ENCODE measurements around the gene EPHB1. TPM values are rescaled to one million over a fixed set of nuclear protein-coding genes. Genes with fewer than 3 reads are reported as not detected.
"Not testable (repeated sequence)": the region's sequence is repeated elsewhere in the genome, so short reads cannot be mapped to it uniquely, and the experiment has no call there.

EPHB1 gene
- total RNA-seq, 2 experiments from 2014 or later, result 0.39 to 0.91 TPM

DNA sequence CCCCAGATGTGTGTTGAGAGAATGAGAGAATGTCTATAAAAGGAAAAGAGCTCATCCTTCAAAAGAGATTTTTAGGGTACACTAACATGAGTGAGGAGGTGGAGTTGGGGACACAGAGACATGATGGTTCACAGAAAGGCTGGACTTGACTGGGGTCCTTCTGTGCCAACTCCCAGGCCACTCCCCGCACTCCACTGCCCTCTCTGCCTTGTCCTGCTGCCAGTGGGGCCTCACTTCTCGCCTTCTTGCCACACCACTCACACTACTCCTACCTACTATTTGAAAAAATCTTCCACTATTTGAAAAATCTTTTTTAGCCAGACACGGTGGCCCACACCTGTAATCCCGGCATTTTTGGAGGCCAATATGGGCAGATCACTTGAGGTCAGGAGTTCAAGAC is 298.1 kb downstream of the EPHB1 start:
- DNase-seq, result no peak
- POLR2A ChIA-PET, result no interaction called here
- H3K4me1 Mint-ChIP-seq, result no peaks in the 10 kb centered on the region
- no peak overlapping the region for H3K27ac Mint-ChIP-seq
- no peaks in the 10 kb centered on the region for H3K36me3 Mint-ChIP-seq
- H3K9me3 Mint-ChIP-seq, result no peaks in the 10 kb centered on the region
- H3K4me3 Mint-ChIP-seq, result no peak overlapping the region
- ATAC-seq (ENCODE audit: low read depth), result no peak
- no peaks in the 10 kb centered on the region for H3K27me3 Mint-ChIP-seq

DNA sequence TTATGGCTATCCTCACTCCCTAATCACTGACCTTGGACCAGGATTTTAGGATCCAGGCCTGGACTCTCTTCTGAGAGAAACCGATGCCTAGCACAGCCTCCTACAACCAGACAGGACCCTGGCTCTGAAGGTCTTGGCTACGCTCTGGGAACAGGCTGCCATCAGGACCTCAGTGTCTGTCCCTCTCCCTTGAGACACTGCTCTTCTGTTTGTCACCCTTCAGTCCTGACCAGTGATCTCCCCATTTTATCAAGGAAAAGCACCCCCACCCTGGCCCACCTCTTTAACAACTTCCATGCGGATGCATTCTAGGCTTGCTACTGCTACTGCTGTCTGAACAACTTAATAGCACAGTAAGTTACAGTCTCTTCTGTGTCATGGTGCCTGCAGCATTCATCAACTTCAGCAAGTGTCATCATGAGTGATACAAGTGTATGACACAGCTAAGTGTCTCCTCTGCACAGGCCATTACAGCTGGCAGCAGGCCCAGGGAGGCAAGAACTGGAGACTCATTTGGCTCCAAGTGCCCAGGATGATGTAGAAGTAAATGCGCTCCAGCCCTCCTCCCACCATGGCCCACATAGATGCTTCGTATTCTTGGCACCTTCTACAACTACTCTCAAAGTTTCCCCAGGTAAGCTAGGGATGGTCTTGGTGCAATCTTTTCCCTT is 302.4 kb downstream of the EPHB1 start:
- H3K9me3 Mint-ChIP-seq, result no peaks in the 10 kb centered on the region
- H3K4me3 Mint-ChIP-seq, result no peak overlapping the region
- no peaks in the 10 kb centered on the region for H3K4me1 Mint-ChIP-seq
- H3K27ac Mint-ChIP-seq, result no peak overlapping the region
- no peak for DNase-seq
- H3K36me3 Mint-ChIP-seq, result no peaks in the 10 kb centered on the region
- peaks cover 2% of the 10 kb centered on the region for H3K27me3 Mint-ChIP-seq
- no peak for ATAC-seq (ENCODE audit: low read depth)
- POLR2A ChIA-PET, result no interaction called here

DNA sequence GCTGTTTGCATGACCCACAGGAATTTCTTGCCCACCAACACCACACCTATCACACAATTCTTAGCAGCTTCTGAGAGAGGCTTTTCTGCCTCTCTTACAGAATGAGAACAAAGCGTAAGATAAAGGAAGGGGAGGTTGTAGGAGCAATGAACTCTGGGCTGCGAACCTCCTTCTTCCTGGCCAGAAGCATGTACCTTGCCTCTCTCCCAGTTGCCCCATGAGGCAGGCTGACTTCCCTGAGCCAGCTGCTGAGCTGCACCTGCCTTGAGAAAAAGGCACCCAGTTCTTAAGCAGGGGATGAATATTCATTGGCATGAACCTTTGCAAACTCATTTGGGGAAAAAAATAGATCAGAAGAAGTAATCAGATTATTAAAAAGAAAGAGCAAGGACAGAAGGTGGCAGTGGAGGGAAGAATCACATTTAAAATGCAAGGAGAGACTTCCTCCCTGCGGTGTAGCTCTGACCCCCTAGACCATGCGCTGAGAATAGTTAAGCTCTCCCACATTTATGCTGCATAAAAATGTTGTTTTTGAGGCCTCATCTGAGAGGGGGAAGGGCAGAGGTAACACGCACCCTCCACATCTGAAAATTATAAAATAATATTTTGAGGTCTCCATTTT is 304.8 kb downstream of the EPHB1 start:
- Mint-ChIP-seq H3K27ac (no peak overlapping the region), H3K4me1 (no peaks in the 10 kb centered on the region), H3K36me3 (no peaks in the 10 kb centered on the region), H3K4me3 (no peak overlapping the region), H3K9me3 (no peaks in the 10 kb centered on the region), H3K27me3 (peaks cover 2% of the 10 kb centered on the region)
- POLR2A ChIA-PET, result no interaction called here
- no peak for ATAC-seq (ENCODE audit: low read depth)
- DNase-seq, result no peak

DNA sequence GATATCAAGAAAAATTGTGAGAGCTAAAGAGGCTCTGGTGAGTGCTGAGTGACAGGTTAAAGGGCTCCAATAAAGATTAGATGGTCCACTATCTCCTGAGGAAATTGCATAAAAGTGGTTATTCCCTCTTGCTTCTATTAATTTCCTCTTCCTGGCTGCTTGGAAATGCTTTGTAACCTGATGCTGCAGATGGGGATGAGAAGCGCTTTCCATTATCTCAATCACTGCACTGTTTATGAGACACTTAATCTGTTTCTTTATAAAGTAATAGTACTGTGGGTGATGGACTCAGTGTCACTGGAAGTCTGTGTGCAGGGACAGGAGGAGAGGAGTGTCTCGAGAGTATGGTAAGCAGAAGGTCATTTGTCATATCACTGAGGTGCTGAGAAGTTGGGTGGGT is 305.3 kb downstream of the EPHB1 start:
- Mint-ChIP-seq H3K27ac (no peak overlapping the region), H3K9me3 (no peaks in the 10 kb centered on the region), H3K4me3 (no peak overlapping the region), H3K27me3 (peaks cover 2% of the 10 kb centered on the region), H3K36me3 (no peaks in the 10 kb centered on the region), H3K4me1 (no peaks in the 10 kb centered on the region)
- ATAC-seq (ENCODE audit: low read depth), result no peak
- no peak for DNase-seq
- POLR2A ChIA-PET, result no interaction called here

DNA sequence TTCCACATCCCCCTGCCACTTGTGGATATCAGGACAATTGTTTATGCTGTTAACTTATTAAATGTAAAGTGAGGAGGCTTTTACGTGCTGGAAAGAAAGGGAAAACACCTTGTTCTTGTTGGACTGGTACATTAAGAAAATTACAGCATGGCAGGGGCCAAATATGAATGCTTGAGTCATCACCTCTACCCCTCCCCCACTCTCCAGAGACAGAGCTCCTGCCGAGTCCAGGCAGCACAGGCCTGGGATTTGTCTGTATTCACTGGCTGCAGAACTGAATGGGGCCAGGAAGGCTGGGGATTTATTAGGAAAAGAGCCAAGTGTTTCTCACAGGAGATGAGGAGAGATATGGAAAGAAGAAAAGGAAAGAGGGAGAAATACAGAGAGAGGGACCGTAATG is 308.9 kb downstream of the EPHB1 start:
- H3K27me3 Mint-ChIP-seq, result peaks cover 2% of the 10 kb centered on the region
- no peaks in the 10 kb centered on the region for H3K4me1 Mint-ChIP-seq
- ATAC-seq (ENCODE audit: low read depth), result no peak
- no peaks in the 10 kb centered on the region for H3K9me3 Mint-ChIP-seq
- no peaks in the 10 kb centered on the region for H3K36me3 Mint-ChIP-seq
- POLR2A ChIA-PET, result no interaction called here
- no peak for DNase-seq
- no peak overlapping the region for H3K4me3 Mint-ChIP-seq
- H3K27ac Mint-ChIP-seq, result no peak overlapping the region

DNA sequence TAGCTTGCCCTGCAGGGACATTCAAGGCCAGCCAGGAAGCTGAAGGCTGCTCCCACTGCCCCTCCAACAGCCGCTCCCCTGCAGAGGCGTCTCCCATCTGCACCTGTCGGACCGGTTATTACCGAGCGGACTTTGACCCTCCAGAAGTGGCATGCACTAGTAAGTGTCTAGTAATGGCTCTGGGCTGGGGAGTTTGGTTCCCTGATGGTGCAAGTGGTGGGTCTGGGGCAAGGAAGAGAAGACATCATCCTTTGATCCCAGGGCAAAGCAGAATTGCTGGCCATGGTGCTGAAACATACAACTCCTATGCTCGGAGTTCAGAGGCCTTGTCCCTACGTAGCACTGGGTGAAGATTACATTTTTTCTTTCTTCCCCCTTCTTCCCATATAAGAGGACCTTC is 311.4 kb downstream of the EPHB1 start:
- Mint-ChIP-seq H3K27me3 (no peaks in the 10 kb centered on the region), H3K4me1 (no peaks in the 10 kb centered on the region), H3K27ac (no peak overlapping the region), H3K4me3 (no peak overlapping the region), H3K9me3 (no peaks in the 10 kb centered on the region), H3K36me3 (no peaks in the 10 kb centered on the region)
- DNase-seq (no peak), ATAC-seq (ENCODE audit: low read depth) (no peak)
- POLR2A ChIA-PET, result no interaction called here

DNA sequence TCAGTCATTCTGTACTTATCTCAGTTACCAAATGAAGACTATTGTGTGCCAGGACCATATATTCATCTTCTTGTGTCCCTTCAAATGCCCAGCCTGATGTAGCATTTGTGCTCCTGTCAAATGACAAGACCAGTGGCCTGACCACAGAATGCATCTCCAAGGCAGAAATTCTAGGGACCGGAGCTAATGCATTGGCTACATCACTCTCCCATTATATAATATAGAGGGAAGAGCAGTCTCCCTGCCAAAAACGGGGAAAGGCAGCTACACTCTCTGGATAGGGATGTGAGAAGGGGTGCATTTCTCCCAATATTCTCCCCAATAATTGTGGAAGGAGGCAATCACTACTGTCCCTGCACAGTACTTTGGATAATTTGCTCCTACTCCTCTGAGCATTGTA is 312.0 kb downstream of the EPHB1 start:
- H3K27ac Mint-ChIP-seq, result no peak overlapping the region
- POLR2A ChIA-PET, result no interaction called here
- no peak for ATAC-seq (ENCODE audit: low read depth)

DNA sequence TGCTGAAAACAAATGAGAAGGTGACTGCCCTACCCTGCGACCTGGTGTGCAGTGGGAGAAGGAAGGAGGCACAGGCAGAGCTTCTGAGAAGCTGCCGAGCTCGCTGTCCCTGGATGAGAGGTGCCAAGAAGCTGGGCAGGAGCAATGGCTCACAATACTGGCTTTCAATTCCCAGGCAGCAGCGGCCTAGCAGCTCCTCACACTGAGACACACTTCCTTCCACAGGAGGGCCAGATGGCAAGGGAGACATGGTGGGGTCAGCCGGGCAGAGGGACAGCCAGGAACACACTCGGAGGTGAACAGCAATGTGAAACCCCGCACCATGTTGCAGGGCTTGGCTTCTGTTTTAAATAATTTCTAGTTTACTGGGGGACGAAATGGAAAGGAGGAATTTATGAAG is 314.6 kb downstream of the EPHB1 start:
- ATAC-seq (ENCODE audit: low read depth) (no peak), DNase-seq (no peak)
- H3K27me3 Mint-ChIP-seq, result no peaks in the 10 kb centered on the region
- H3K4me3 Mint-ChIP-seq, result no peak overlapping the region
- H3K9me3 Mint-ChIP-seq, result no peaks in the 10 kb centered on the region
- H3K27ac Mint-ChIP-seq, result no peak overlapping the region
- H3K4me1 Mint-ChIP-seq, result no peaks in the 10 kb centered on the region
- POLR2A ChIA-PET, result no interaction called here
- H3K36me3 Mint-ChIP-seq, result no peaks in the 10 kb centered on the region

More for the DNA sequence above, 312.0 kb downstream of the EPHB1 start:
- Mint-ChIP-seq H3K36me3 (no peaks in the 10 kb centered on the region), H3K9me3 (no peaks in the 10 kb centered on the region), H3K4me3 (no peak overlapping the region), H3K27me3 (no peaks in the 10 kb centered on the region), H3K4me1 (no peaks in the 10 kb centered on the region)
- DNase-seq, result no peak

DNA sequence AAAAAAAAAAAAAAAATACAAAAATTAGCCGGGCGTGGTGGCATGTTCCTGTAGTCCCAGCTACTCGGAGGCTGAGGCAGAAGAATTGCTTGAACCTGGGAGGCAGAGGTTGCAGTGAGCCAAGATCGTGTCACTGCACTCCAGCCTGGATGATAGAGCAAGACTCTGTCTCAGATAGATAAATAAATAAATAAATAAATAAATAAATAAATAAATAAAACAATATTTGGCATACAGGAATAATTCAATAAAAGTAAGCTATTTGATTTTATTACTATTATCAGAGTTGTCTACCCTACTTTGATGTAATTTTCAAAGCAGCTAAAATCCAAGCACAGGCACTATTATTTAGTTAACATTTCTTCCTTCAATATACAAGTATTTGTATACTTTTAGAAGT is 319.5 kb downstream of the EPHB1 start:
- H3K9me3 Mint-ChIP-seq; POLR2A ChIA-PET; H3K36me3 Mint-ChIP-seq; H3K27ac Mint-ChIP-seq; H3K4me1 Mint-ChIP-seq; H3K27me3 Mint-ChIP-seq; ATAC-seq (ENCODE audit: low read depth); DNase-seq; H3K4me3 Mint-ChIP-seq: not testable (repeated sequence)

DNA sequence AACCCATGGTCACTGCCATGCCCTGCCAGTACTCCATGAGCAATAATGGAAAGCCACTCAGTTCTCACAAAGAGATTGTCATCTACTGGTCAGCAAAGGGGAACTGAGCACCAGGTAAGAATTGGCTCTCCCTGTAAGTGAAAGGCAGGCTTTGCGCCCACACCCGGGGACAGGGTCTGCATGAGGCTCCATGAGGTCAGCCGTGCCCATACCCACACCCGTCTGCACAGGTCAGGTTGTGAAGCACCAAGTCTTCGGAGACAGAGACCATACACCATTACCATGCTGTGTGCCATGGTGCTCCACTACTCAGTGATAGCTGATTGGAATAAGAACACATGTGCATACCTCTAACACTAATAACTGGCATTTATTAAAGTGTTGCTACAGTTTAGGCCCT is 322.9 kb downstream of the EPHB1 start:
- H3K4me1 Mint-ChIP-seq, result no peaks in the 10 kb centered on the region
- H3K36me3 Mint-ChIP-seq, result no peaks in the 10 kb centered on the region
- ATAC-seq (ENCODE audit: low read depth), result no peak
- H3K27me3 Mint-ChIP-seq, result no peaks in the 10 kb centered on the region
- POLR2A ChIA-PET, result no interaction called here
- peaks cover 3% of the 10 kb centered on the region for H3K9me3 Mint-ChIP-seq
- no peak overlapping the region for H3K27ac Mint-ChIP-seq
- no peak overlapping the region for H3K4me3 Mint-ChIP-seq
- DNase-seq, result no peak

DNA sequence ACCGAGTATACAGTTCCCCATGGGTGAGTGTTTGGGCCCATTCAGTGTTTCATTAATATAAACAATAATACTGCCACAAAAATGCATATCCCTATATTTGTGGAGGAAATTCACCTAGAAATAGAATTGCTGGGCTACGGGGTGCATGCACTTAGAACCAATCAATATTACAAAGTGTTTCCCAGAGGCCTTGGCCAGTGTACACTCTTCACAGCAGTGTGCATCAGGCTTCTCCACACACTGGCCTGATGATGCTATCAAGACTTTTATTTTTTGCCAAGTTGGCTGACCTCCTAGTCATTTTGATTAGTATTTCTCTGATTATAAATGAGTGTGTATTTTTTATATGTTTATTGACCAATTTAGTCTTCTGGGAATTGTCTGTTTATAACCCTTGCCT is 323.7 kb downstream of the EPHB1 start:
- ATAC-seq (ENCODE audit: low read depth), result no peak
- POLR2A ChIA-PET, result no interaction called here
- no peak overlapping the region for H3K27ac Mint-ChIP-seq
- H3K36me3 Mint-ChIP-seq, result no peaks in the 10 kb centered on the region
- H3K27me3 Mint-ChIP-seq, result no peaks in the 10 kb centered on the region
- H3K4me3 Mint-ChIP-seq, result no peak overlapping the region
- no peaks in the 10 kb centered on the region for H3K4me1 Mint-ChIP-seq
- H3K9me3 Mint-ChIP-seq, result peaks cover 3% of the 10 kb centered on the region
- DNase-seq, result no peak

DNA sequence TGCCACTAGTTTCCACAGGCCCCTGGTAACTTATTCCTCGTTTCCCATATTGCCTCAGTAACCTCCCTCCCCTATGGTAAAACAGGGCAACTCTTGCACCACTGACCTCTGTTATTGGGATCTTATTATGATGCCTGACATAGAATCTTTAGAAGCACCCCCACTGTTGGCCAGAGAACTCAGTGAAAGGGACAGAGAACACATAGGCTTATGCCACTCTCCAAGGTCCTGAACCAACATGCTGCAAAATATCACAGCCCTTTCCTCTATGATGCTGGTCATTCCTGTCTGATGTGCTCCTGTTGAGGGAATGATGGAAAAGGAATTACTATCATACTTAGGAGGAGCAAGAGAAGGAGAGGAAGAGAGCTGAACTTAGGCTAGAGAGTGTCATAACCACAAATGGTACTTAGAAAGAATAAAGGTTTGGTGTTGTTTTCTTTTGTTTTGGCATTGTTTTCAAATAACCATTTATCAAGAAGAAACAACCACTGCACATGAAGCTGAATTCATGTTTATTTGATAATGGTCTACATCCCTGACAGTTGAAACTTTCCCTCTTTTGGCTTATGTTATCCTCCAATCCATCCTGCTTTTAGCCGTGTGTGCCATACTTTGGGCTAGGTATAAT is 330.2 kb downstream of the EPHB1 start:
- Mint-ChIP-seq H3K27me3 (no peaks in the 10 kb centered on the region), H3K9me3 (no peaks in the 10 kb centered on the region), H3K4me3 (no peak overlapping the region), H3K27ac (no peak overlapping the region), H3K4me1 (no peaks in the 10 kb centered on the region), H3K36me3 (no peaks in the 10 kb centered on the region)
- POLR2A ChIA-PET, result no interaction called here
- no peak for DNase-seq
- ATAC-seq (ENCODE audit: low read depth), result no peak

DNA sequence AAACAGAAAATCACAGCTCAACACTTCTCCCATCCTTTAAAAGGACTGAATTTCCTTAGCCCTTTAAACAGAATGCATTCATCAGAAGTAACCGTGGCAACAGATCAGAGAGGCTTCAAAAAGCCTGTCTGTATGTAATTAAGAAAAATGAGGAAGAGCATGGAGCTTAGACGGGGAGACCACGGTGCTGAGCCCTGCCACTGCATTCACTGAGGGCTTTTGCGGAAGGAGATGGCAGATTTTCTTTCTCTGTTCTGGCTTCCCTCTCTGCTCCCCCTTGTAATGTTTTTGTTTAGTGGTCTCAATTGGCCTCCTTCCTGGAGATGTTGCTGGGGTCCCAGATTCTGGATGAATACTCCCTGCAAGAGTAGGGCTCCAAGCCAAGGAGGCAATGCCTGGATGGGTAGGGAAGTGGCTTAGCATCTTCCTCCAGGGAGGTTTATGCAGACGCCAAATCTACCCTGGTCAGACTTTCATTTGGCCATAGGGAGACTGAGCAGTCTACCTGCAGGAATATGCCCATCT is 332.9 kb downstream of the EPHB1 start:
- H3K4me1 Mint-ChIP-seq, result no peaks in the 10 kb centered on the region
- H3K36me3 Mint-ChIP-seq, result no peaks in the 10 kb centered on the region
- ATAC-seq (ENCODE audit: low read depth) (no peak), DNase-seq (no peak)
- no peaks in the 10 kb centered on the region for H3K9me3 Mint-ChIP-seq
- no peaks in the 10 kb centered on the region for H3K27me3 Mint-ChIP-seq
- no peak overlapping the region for H3K4me3 Mint-ChIP-seq
- POLR2A ChIA-PET, result no interaction called here
- no peak overlapping the region for H3K27ac Mint-ChIP-seq

DNA sequence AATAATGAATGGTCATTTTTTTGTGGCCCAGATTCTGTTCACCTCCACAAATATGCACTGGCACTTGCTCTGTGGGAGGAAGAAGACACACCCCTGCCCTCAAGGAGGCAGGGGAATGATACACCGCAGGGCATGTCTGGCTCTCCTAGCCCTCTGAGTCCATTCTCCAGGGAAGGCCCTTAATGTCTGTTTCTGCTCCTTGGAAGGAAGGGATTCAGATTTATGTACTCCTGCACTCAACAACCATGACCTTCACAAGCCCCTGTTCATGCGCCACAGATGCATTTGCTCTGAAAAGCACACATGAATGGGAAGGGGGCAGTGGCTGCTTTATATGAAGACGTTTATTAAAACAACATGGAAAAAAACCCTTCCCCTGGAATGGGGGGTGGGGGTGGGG is 333.8 kb downstream of the EPHB1 start:
- DNase-seq, result no peak
- Mint-ChIP-seq H3K4me3 (no peak overlapping the region), H3K4me1 (no peaks in the 10 kb centered on the region), H3K36me3 (no peaks in the 10 kb centered on the region), H3K27ac (no peak overlapping the region), H3K27me3 (no peaks in the 10 kb centered on the region), H3K9me3 (no peaks in the 10 kb centered on the region)
- POLR2A ChIA-PET, result no interaction called here
- no peak for ATAC-seq (ENCODE audit: low read depth)
